Mesenchymal stem cell (in vitro differentiated cells and primary cell): Measurements from ENCODE around the gene C10orf120.

Experiments
- DNase-seq: peaks from one replicate; pipeline ENCODE4 v3.0.0-alpha.2; 2013
- H2AFZ ChIP-seq: one replicate; pipeline ENCODE4 v1.6.1; 2013; ENCODE audit warnings: low read depth, mild to moderate bottlenecking, control low read depth, inconsistent platforms, low read length, moderate library complexity
- H2AK5ac ChIP-seq: 2 replicates; pipeline ENCODE4 v1.6.1; 2013; ENCODE audit warnings: low read length, moderate library complexity, mild to moderate bottlenecking, inconsistent platforms; ENCODE audit not compliant: severe bottlenecking
- H2BK120ac ChIP-seq: one replicate; pipeline ENCODE4 v1.6.1; 2013; ENCODE audit warnings: low read depth, mild to moderate bottlenecking, inconsistent platforms, low read length, moderate library complexity
- H2BK12ac ChIP-seq, 2 experiments: one replicate each; pipeline ENCODE4 v1.6.1; 2013; ENCODE audit warnings: inconsistent platforms in 2 of 2, low read length in 2 of 2, mild to moderate bottlenecking in 2 of 2, moderate library complexity in 2 of 2, control low read depth in 1 of 2
- H2BK15ac ChIP-seq: one replicate; pipeline ENCODE4 v1.6.1; 2013; ENCODE audit warnings: mild to moderate bottlenecking, low read depth, inconsistent platforms; ENCODE audit not compliant: poor library complexity, severe bottlenecking
- H2BK5ac ChIP-seq: 2 replicates; pipeline ENCODE4 v1.6.1; 2013; ENCODE audit warnings: low read depth, mild to moderate bottlenecking, low read length, control low read depth, inconsistent platforms; ENCODE audit not compliant: poor library complexity, severe bottlenecking
- H3K14ac ChIP-seq, 2 experiments: one replicate each; pipeline ENCODE4 v1.6.1; 2013; ENCODE audit warnings: inconsistent platforms in 2 of 2, low read length in 2 of 2, control low read depth in 1 of 2, mild to moderate bottlenecking in 1 of 2, moderate library complexity in 1 of 2
- H3K18ac ChIP-seq, 2 experiments: one replicate each; pipeline ENCODE4 v1.6.1; 2013; ENCODE audit warnings: inconsistent platforms in 2 of 2, low read length in 2 of 2, control low read depth in 1 of 2, low read depth in 1 of 2, mild to moderate bottlenecking in 1 of 2
- H3K23ac ChIP-seq, 2 experiments: one replicate each; pipeline ENCODE4 v1.6.1; 2013; ENCODE audit warnings: inconsistent platforms in 2 of 2, low read length in 2 of 2, mild to moderate bottlenecking in 2 of 2, moderate library complexity in 2 of 2, control low read depth in 1 of 2
- H3K27ac ChIP-seq: 2 replicates; pipeline ENCODE4 v1.5.1; 2013; ENCODE audit warnings: mild to moderate bottlenecking, moderate library complexity, low read length, control low read depth, inconsistent platforms; ENCODE audit not compliant: poor library complexity, severe bottlenecking
- H3K27me3 ChIP-seq, 2 experiments: 2 replicates each; pipeline versions ENCODE4 v1.6.1 to v1.7.0; 2013; ENCODE audit warnings: low read length in 2 of 2, mild to moderate bottlenecking in 2 of 2, moderate library complexity in 2 of 2, control low read depth in 1 of 2, inconsistent platforms in 1 of 2; ENCODE audit not compliant: control insufficient read depth in 1 of 2, insufficient read depth in 1 of 2
- H3K36me3 ChIP-seq, 2 experiments: 2 replicates each; pipeline versions ENCODE4 v1.6.1 to v1.7.0; 2013; ENCODE audit warnings: low read length in 2 of 2, control low read depth in 1 of 2, inconsistent platforms in 1 of 2, low read depth in 1 of 2, mild to moderate bottlenecking in 1 of 2; ENCODE audit not compliant: insufficient read depth in 2 of 2, control insufficient read depth in 1 of 2
- H3K4ac ChIP-seq, 2 experiments: one replicate each; pipeline ENCODE4 v1.6.1; 2013; ENCODE audit warnings: inconsistent platforms in 2 of 2, low read length in 2 of 2, mild to moderate bottlenecking in 2 of 2, moderate library complexity in 2 of 2, control low read depth in 1 of 2, low read depth in 1 of 2
- H3K4me1 ChIP-seq: 2 replicates; pipeline ENCODE4 v1.6.1; 2013; ENCODE audit warnings: low read depth, low read length, control low read depth; ENCODE audit not compliant: control insufficient read depth, insufficient read depth
- H3K4me2 ChIP-seq: 2 replicates; pipeline ENCODE4 v1.6.1; 2013; ENCODE audit warnings: low read length, mild to moderate bottlenecking, inconsistent platforms; ENCODE audit not compliant: poor library complexity, severe bottlenecking
- H3K4me3 ChIP-seq, 2 experiments: 2 replicates each; pipeline versions ENCODE4 v1.5.1 to v1.7.0; 2013; ENCODE audit warnings: low read length in 2 of 2, mild to moderate bottlenecking in 2 of 2, control low read depth in 1 of 2, low read depth in 1 of 2; ENCODE audit not compliant: insufficient read depth in 1 of 2
- H3K79me1 ChIP-seq: replicated peaks from 2 replicates; pipeline ENCODE4 v1.6.1; 2013; ENCODE audit warnings: mild to moderate bottlenecking, control low read depth, low read length, inconsistent platforms; ENCODE audit not compliant: poor library complexity, severe bottlenecking
- H3K9ac ChIP-seq: 2 replicates; pipeline ENCODE4 v1.7.0; 2013; ENCODE audit warnings: mild to moderate bottlenecking, low read length, moderate library complexity
- H3K9me3 ChIP-seq: 2 replicates; pipeline ENCODE4 v1.7.0; 2013; ENCODE audit warnings: mild to moderate bottlenecking, low read length; ENCODE audit not compliant: control insufficient read depth
- H4K8ac ChIP-seq: one replicate; pipeline ENCODE4 v1.6.1; 2013; ENCODE audit warnings: inconsistent platforms, mild to moderate bottlenecking, low read length, moderate library complexity
- H4K91ac ChIP-seq: one replicate; pipeline ENCODE4 v1.6.1; 2013; ENCODE audit warnings: mild to moderate bottlenecking, low read length, inconsistent platforms
- WGBS: methylation state at CpG from one replicate; pipeline ENCODE4 v1.1.7; 2013; ENCODE audit warnings: mixed read lengths; 5-methylcytosine and 5-hydroxymethylcytosine counted together

C10orf120 gene

GRCh38 chr10:122671355-122671754 lies 28.3 kb downstream of the C10orf120 start:
- Histone ChIP-seq H4K8ac (no peak overlapping the region), H2BK120ac (no peak overlapping the region), H3K36me3 (no peaks in the 10 kb centered on the region), H2BK5ac (no peak overlapping the region), H3K27me3 (peaks cover 0 to 52% of the 10 kb centered on the region in 2 experiments), H3K18ac (no peak overlapping the region), H3K9me3 (no peaks in the 10 kb centered on the region), H3K4ac (no peak overlapping the region), H4K91ac (no peak overlapping the region), H2BK15ac (no peak overlapping the region), H2BK12ac (no peak overlapping the region), H3K23ac (no peak overlapping the region), H2AFZ (no peak overlapping the region), H3K27ac (no peak overlapping the region), H3K4me3 (no peak overlapping the region), H3K4me1 (no peaks in the 10 kb centered on the region), H3K14ac (no peak overlapping the region), H2AK5ac (no peak overlapping the region), H3K79me1 (no peaks in the 10 kb centered on the region), H3K9ac (no peak overlapping the region), H3K4me2 (no peak overlapping the region)
- 36% methylated on average over 3 of the region's 3 CpGs for WGBS
- DNase-seq = no peak

GRCh38 chr10:122669842-122670241 lies 29.8 kb downstream of the C10orf120 start:
- no peaks in the 10 kb centered on the region for H3K36me3 ChIP-seq
- no peak overlapping the region for H2BK120ac ChIP-seq
- H3K23ac ChIP-seq = no peak overlapping the region
- no peak overlapping the region for H3K14ac ChIP-seq
- H3K27ac ChIP-seq = no peak overlapping the region
- H2BK5ac ChIP-seq = no peak overlapping the region
- no peaks in the 10 kb centered on the region for H3K4me1 ChIP-seq
- no peak overlapping the region for H3K18ac ChIP-seq
- no peak overlapping the region for H2BK15ac ChIP-seq
- H2AK5ac ChIP-seq = no peak overlapping the region
- H3K4me2 ChIP-seq = no peak overlapping the region
- H3K4ac ChIP-seq = no peak overlapping the region
- no peak overlapping the region for H3K9ac ChIP-seq
- H3K9me3 ChIP-seq = no peaks in the 10 kb centered on the region
- no peak overlapping the region for H4K8ac ChIP-seq
- no peaks in the 10 kb centered on the region for H3K79me1 ChIP-seq
- no peak overlapping the region for H4K91ac ChIP-seq
- WGBS = 66% methylated on average over 2 of the region's 2 CpGs
- no peak overlapping the region for H2BK12ac ChIP-seq
- H2AFZ ChIP-seq = no peak overlapping the region
- no peak overlapping the region for H3K4me3 ChIP-seq
- no peak for DNase-seq
- peaks cover 0 to 50% of the 10 kb centered on the region in 2 experiments for H3K27me3 ChIP-seq

- H3K4me3 ChIP-seq = no peak overlapping the region
Measured at GRCh38 chr10:122669045-122669444, 30.6 kb downstream of the C10orf120 start.

DNA sequence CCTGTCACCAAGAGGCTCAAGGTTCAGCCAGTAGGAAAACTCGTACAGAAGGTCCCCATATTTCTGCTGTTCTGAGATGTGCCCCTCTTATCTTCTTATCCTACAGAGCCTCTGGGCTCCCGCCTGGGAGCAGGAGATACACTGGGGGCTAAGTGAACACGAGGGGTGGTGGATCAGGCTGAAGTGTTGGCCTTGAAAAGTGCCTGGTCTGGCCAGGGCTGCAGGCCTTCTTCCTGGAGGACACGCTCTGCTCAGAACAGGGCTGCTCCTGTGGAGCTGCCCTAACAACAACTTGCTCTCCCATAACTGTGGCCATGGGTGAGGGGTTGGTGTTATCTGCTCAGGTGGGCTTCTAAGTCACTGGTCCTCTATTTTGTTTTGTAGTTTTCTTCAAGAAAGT lies 33.7 kb downstream of the C10orf120 start:
- Histone ChIP-seq H2BK120ac (no peak overlapping the region), H3K23ac (no peak overlapping the region), H4K8ac (no peak overlapping the region), H3K4me1 (no peaks in the 10 kb centered on the region), H3K27ac (no peak overlapping the region), H3K79me1 (no peaks in the 10 kb centered on the region), H3K27me3 (peaks cover 0 to 52% of the 10 kb centered on the region in 2 experiments), H3K18ac (no peak overlapping the region), H3K4me3 (no peak overlapping the region), H3K36me3 (no peaks in the 10 kb centered on the region), H2AK5ac (no peak overlapping the region), H2BK15ac (no peak overlapping the region), H2BK5ac (no peak overlapping the region), H2BK12ac (no peak overlapping the region), H3K4ac (no peak overlapping the region), H2AFZ (no peak overlapping the region), H3K4me2 (no peak overlapping the region), H3K14ac (no peak overlapping the region), H3K9me3 (no peaks in the 10 kb centered on the region), H4K91ac (no peak overlapping the region), H3K9ac (no peak overlapping the region)
- no peak for DNase-seq
- WGBS = 60% methylated on average over 4 of the region's 4 CpGs

More at GRCh38 chr10:122669045-122669444, 30.6 kb downstream of the C10orf120 start:
- H4K91ac ChIP-seq = no peak overlapping the region
- H2BK5ac ChIP-seq = no peak overlapping the region
- 100% methylated on average over 2 of the region's 2 CpGs for WGBS
- no peak overlapping the region for H2BK15ac ChIP-seq
- H3K4me1 ChIP-seq = no peaks in the 10 kb centered on the region
- peaks cover 0 to 50% of the 10 kb centered on the region in 2 experiments for H3K27me3 ChIP-seq
- H2AK5ac ChIP-seq = no peak overlapping the region
- no peak overlapping the region for H2BK12ac ChIP-seq
- H3K36me3 ChIP-seq = no peaks in the 10 kb centered on the region
- no peak overlapping the region for H3K18ac ChIP-seq
- H3K23ac ChIP-seq = no peak overlapping the region
- no peak overlapping the region for H3K4ac ChIP-seq
- no peak for DNase-seq
- no peaks in the 10 kb centered on the region for H3K9me3 ChIP-seq
- no peak overlapping the region for H3K14ac ChIP-seq
- no peak overlapping the region for H2BK120ac ChIP-seq
- no peaks in the 10 kb centered on the region for H3K79me1 ChIP-seq
- no peak overlapping the region for H3K27ac ChIP-seq
- no peak overlapping the region for H3K9ac ChIP-seq
- no peak overlapping the region for H4K8ac ChIP-seq
- H2AFZ ChIP-seq = no peak overlapping the region
- H3K4me2 ChIP-seq = no peak overlapping the region
